ENCODE data around the gene PMIS2. TPM values are rescaled to one million over a fixed set of nuclear protein-coding genes. Genes with fewer than 3 reads are reported as not detected.

PMIS2 gene
- total RNA-seq, 1 experiment from 2014 or later = not detected

DNA sequence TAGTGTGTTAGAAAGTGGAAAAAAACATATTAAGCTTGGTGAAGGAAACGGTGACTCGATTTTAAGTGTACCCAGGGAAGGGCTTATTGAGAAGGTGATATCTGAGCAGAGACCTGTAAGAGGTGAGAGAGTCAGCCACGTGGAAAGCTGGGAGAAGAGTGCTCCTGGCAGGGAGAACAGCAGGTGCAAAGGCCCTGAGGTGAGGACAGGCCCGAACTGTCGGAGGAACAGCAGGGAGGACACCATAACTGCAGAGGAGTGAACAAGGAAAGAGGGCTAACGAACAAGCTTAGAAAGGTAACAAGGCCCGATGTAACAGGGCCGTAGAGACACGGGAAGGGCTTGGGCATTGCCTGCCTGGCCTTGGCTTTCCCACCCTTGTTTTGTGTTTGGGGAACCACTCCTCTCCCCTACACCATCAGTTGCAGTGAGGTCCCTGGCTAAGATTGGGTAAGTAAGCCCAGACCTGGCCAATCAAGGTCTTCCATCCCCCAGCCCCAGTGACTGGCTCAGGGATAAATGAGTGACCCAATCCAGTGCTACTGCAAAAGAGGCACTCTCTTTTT lies 29.9 kb upstream of the PMIS2 start:
- no peak for DNase-seq (ENCODE audit: extremely low read depth, low read depth)

DNA sequence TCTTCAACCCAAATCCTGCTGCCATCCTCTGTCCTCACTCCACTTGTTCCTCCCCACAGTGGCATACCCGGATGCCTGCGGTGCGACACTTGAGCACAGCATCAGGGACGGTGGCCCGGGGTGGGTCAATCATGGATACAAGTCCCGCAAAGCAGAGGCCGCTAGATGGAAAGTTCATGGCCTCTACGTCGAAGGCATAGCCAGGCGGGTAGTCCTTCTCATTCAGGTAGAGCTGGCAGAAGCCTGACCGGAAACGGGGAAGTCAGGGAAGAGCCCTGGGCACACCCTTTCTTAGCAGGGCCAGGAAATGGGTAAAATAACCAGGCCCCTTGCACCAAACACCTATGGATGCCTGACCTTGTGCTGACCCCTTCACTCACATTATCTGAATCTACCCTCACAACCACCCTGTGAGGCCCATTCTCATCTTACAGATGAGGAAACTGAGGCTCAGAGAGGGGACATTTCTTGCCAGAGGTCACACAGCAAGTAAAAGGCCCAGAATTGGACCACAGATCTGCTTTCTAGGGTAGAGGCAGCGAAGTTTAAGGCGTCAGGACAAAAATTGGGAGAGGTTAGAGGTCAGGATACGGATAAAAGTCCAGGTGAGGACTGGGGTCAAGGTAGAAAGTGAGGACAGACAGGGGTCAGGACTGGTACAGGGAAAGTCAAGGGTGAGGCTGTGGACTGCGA lies 29.0 kb upstream of the PMIS2 start:
- DNase-seq (ENCODE audit: extremely low read depth, low read depth) = no peak

DNA sequence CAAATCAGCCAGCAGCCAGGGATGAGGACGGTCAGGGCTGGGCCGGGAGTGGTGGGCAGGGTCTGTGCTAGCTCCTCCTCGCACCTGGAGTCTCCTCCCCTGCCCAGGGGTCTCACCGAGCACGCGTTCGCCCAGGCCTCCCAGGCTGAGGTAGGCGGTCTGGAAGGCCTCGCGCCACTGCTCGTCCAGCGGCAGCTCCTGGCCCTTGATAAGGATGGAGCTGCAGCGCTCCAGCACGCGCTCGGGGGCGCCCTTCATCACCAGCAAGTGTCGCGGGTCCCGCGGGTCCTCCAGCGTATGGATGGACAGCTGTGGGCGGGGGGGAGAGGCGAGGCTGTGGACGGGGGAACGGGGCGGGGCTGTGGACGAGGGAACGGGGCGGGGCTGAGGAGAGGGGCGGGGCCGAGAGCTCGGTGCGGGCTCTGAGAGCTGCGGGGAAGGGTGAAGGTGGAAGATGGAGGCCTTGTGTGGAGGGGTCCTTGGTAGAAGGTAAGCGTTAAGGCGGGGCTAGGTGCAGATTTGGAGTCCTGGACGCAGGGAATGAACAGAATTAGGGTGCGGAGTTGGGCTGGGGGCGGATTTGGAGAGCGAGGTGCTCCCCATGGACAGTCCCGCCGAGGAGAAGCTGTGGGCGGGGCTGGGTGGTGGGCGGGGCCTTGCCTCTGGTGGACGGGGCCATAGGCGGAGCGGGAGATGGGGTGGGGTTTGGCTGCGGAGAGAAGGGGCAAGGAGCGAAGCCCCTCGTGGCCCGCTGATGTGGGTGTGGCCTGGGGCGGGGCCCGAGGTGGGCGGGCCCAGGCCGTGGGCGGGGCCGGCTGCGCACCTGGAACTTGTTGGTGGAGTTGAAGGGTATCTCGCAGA lies 28.2 kb upstream of the PMIS2 start:
- DNase-seq (ENCODE audit: extremely low read depth, low read depth) = no peak

DNA sequence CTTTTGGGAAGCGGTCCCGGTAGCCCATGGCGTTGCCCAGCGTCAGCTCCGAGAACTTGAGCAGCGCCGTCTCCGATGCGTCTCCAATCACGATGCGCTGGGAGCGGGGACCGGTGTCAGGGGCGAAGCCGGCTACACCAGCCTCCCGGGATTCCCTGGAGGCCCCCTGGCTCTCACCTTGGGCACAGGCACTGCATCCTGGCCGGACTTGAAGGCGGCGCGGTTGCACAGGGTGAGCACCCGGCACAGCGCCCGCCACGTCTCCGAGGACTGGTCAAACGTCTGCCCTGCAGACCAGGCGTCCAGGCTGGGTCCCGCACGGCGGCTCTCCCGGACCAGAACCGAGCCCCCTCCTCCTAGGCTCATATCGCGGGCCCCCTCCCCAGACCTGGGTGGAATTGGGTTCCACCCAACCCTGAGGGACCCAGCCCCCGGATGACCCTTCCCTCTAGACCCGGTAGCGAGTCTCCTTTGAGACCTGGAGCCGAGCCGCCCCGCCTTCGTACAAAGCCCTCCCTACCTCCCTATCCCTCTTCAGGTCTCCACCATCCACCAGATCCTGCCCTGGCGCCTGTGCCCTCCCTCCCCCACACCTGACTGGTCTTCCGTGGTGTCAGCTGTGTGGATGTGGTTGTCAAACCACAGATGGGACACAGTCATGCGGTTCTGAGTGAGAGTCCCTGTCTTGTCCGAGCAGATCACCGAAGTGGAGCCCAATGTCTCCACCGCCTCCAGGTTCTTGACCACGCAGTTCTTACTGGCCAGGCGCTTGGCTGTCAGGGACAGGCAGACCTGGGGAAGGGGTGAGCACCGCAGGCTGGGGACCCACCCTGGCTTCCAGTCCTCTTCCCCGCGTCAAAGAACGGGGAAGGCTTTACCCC lies 27.3 kb upstream of the PMIS2 start:
- no peak for DNase-seq (ENCODE audit: extremely low read depth, low read depth)

DNA sequence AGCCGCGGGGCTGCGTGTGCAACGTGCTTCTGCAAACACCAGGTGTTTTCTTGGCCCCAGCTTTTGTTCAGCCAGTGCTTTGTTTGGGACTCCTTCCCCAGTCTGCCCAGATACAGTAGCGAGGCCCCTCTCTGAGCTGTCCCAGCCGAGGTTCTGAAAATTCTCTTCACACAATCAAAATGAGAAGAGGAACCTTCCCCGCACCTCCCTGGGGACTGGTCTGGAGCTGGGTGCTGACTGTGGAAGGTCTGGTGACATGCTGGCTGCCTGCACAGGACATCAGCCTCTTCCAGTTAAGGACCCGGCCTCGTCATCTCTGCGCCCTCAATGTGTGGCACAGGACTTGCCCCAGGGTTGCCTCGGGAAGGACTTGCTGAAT lies 26.7 kb upstream of the PMIS2 start:
- DNase-seq (ENCODE audit: extremely low read depth, low read depth) = no peak

DNA sequence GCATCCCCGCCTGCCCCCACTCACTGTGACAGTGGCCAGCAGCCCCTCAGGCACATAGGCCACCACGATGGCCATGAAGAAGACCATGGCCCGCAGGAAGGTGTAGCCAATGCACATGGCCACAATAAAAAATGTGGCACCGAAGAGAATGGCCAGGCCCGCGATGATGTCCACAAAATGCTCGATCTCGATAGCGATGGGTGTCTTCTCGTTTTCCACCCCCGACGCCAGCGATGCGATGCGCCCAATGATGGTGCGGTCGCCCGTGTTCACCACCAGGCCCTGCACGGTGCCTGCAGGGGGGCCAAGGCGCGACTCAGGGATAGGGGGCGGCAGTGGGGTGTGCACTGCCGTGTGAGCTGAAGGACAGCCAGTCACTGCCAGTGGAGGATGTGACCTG lies 26.2 kb upstream of the PMIS2 start:
- no peak for DNase-seq (ENCODE audit: extremely low read depth, low read depth)

DNA sequence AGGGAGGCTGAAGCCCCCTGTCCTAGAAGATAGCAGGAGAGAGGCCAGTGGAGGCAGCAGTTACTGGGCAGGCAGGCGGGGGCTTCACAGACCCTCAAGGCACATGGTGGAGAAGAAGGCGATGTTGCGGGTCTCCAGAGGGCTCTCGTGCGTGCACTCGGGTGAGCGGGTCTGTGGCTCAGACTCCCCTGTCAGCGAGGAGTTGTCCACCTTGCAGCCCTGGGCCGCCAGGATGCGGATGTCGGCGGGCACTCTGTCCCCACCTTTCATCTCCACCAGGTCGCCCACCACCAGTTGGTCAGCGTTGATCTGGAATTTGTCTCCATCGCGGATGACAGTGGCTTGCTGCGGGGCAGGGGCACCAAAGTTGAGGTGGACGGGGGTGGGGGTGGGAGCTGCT lies 25.7 kb upstream of the PMIS2 start:
- DNase-seq (ENCODE audit: extremely low read depth, low read depth) = no peak

DNA sequence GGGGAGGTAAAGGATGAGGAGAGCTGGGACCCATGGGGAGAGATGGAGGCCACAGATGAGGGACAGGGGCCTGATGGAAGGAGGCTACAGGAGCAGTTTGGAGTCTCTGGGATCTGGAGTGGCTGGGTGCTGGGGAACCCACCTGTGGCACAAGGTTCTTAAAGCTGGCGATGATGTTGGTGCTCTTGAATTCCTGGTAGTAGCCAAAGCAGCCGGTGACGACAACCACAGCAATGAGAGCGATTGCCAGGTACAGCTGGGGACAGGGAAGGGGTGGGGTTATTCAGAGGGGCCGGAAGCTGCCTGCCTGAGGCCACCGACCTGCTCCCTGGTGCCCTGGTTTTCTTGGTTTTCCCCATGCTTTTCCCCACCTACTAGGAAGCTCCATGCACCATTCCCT lies 25.3 kb upstream of the PMIS2 start:
- DNase-seq (ENCODE audit: extremely low read depth, low read depth) = no peak

DNA sequence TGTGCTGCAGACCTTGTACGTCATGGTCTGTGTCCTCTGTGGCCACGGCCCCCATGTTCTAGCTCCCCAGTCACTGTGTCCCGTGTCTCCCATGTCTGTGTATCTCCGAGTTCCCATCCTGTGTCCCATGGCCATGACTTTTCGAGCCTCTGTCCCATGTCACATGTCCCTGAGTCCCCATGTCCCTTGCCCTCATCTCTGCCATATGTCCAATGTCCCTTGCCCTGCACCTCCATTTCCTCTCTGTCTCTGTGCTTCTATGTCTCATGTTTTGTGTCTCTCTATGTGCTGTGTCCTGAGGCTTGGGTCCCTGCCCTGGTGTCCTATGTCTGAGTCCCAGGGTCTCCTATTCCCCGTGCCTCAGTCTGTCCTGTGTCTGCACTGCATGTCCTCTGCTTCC lies 24.5 kb upstream of the PMIS2 start:
- DNase-seq (ENCODE audit: extremely low read depth, low read depth) = no peak

DNA sequence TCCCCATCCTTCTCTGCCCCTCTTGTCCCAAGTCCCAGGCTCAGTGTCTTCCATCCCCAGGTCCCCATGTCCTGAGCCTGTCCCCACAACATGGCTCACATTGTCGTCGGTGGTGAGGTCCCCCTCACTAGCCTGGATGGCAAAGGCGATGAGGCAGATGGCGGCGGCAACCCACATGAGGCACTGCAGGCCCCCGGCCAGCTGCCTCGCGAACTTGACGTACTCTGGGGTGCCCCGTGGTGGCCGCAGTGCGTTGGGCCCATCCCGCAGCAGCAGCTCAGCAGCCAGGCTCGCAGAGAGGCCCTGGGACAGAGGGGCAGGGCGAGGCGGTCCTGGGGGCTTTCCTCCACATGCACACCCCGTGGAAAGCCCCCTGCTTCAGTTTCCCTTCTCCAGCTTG lies 23.6 kb upstream of the PMIS2 start:
- no peak for DNase-seq (ENCODE audit: extremely low read depth, low read depth)

DNA sequence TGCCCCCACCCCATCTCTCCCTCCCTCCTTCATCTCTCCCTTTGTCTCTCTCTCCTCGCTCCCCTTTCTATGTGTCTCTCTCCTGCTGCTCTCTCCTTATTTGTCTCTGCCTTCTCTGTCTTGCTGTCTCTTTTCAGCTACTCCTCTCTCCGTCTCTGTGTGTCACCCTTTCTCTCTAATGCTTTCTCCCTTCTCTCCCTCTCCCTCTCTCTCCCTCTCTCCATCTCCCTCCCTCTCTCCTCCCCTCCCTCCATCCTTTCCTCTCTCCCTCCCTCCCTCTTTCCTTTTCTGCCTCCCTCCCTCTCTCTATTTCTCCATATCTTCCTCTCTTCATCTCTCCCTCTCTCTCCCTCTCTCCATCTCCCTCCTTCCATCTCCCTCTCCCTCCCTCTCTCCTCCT lies 23.2 kb upstream of the PMIS2 start:
- no peak for DNase-seq (ENCODE audit: extremely low read depth, low read depth)

DNA sequence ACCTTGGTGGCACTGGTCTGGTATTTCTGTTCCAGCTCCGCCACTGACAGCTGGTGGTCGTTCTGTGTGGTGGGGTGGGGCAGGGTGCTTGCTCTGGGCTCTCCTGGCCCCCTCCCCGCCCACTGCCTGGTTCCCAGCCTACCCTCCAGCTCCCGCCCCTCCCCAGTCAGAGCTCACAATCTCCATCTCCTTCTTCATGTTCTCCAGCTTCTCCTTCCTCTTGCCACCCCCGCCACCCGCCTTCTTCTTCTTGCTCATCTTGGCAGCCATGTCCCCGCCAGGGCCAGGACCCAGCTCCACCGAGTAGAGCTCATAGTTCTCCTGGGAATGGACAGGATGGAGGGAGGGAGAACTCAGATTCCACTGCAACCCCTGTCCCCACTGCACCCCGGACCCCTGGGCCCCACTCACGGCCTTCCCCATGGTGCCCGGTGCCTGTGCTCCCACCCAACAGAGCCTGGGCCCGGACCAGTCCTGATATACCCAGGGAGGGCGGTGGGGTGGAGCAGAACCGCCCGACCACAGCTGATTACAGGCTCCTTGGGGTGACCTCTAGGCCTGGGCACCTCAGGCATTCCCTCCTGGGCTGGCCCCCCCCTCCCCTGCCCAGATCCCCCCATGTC lies 22.7 kb upstream of the PMIS2 start, which contains the start of gene ATP4A:
Gene ATP4A (minus strand): TSS at position 452 of the 623 bp plus-strand sequence. CDS start 29 bp downstream, at position 423.
- no peak for DNase-seq (ENCODE audit: extremely low read depth, low read depth)

DNA sequence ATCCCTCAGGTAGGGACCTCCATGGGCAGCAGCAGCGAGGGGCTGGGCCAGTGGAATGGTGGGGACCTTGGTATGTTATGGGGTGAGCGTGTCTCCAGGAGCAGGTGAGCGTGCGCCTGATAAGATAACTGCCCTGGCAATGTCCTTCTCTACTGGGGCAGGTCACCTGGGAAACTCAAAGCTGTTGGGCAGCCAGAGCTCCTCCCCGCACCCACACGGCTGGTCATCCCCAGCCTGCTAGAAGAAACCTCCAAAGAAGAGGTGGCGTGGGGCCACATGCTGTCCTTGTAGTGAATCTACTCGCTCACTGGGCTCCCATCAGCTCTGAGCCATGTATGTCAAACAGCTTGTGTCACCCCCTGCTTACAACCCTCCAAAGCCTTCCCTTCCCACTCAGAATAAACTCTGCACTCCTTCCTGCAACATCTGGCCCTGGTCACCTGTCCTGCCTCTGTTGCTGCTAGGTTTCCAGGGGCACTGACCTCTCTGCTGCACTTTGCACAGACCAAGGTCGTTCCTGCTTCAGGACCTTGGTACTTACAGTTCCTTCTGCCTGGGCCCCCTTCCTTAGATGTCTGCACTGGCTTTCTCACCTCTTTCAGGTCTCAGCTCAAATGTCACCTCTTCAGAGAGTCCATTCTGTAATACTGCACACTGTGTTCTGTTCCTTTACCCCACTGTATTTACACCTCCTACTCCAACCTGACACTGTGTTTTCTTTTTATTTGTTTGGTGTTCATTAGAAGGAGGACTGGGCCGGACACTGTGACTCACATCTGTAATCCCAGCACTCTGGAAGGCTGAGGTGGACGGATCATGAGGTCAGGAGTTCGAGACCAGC lies 20.7 kb upstream of the PMIS2 start:
- no peak for DNase-seq (ENCODE audit: extremely low read depth, low read depth)

DNA sequence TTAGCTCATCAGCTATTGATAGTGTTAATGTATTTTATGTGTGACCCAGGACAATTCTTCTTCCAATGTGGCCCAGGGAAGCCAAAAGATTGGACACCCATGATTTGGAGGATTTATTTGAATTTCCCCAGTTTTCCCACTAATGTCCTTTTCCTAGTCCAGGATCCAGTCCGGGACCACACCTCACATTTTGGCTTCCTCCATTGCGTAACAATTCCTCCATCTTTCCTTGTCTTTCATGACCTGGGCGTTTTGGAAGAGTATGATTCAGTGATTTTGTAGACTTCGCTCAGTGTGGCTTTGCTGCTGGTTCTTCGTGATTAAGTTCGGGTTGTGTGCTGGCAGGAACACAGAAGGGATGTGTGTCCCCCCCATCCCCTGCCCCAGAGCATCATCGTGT lies 19.2 kb upstream of the PMIS2 start:
- no peak for DNase-seq (ENCODE audit: extremely low read depth, low read depth)

DNA sequence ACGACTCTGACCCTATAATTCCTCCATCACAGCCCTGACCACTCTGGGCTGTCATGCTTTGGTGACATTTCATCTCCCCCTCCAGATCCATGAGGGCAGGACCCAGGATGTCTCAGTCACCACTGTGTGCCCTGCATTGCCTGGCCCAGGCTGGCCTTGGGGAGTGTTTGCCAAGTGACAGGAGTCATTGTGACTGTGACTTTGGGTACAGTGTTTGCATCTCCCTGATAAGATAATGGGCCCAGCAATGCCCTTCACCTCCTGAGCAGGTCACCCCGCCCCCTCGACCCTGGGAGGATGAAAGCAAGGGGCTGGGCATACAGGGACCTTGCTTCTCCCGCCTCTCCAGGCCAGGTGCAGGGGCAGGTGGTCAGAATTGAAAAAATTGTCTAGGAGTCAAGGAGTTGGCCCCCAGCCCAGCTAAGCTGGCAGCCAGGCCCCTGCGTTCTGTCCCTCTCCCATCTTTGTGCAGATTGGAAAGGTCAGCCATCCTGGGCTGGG lies 16.6 kb upstream of the PMIS2 start:
- DNase-seq (ENCODE audit: extremely low read depth, low read depth) = no peak

DNA sequence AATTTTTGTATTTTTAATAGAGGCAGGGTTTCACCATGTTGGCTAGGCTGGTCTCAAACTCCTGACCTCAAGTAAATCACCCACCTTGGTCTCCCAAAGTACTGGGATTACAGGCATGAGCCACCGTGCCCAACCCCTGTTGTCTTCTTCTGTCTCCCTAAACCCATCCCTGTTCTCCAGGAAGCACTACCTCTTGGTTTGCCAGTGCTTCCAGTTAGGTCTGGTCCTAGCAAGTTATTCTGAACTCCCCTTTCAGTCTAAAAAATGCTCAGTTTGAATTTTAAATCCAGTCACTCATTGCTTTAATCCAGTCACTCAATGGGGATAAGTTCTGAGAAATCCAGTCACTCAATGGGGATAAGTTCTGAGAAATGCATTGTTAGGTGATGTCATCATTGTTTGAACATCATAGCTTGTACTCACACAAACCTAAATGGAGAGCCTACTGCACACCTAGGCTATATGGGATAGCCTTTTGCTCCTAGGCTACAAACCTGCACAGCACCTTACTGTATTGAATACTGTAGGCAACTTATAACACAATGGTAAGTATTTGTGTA lies 14.5 kb upstream of the PMIS2 start:
- no peak for DNase-seq (ENCODE audit: extremely low read depth, low read depth)

DNA sequence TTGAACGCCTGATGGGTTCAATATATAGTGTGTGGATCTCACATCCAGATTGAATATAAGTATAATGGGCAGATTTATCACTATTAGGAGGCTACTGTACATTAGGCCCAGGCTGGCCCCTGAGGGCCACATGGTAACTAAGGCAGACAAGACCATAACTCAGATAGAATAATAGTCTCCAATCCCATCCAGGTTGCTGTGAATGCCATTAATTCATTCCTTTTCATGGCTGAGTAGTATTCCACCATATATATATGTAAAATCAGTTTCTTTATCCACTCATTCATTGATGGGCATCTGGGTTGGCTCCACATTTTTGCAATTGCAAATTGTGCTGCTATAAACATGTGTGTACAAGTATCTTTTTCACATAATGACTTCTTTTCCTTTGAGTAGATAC lies 8.1 kb upstream of the PMIS2 start:
- DNase-seq (ENCODE audit: extremely low read depth, low read depth) = no peak

DNA sequence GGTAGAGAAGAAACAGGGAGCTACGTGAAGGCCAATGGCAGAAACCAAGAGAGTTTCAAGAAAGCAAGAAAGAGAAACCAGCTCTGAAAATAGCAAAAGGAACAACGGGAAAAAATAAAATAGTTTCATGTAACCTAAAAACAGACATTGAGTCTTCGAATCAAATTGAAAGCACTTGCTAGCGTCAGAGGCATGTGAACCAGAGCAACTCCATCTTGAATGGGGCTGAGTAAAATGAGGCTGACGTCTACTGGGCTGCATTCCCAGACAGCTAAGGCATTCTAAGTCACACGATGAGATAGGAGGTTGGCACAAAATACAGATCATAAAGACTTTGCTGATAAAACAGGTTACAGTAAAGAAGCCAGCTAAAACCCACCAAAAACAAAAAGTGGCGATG lies 7.3 kb upstream of the PMIS2 start:
- no peak for DNase-seq (ENCODE audit: extremely low read depth, low read depth)

DNA sequence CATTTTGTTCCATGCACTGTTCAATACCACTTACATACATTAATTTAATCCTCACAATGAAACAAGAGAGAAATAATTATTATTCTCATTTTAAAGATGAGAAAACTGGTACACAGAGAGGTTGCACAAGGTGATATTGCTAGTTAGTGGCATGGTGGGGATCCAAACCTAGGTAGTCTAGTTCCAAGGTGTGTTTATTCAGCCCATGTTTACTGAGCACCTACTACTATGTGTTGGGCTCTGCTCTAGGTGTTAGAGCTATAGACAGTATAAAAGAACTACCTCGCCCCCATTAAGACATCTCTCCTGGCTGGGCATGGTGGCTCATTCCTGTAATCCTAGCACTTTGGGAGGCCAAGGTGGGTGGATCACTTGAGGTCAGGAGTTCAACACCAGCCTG lies 3.2 kb upstream of the PMIS2 start:
- DNase-seq (ENCODE audit: extremely low read depth, low read depth) = no peak
